Panc1 (cell line): ENCODE results near the gene CDC42.

ENCODE experiments used
- CTCF ChIP-seq: fragments of 450-650 bp; IDR thresholded peaks from 2 replicates; pipeline ENCODE4 v1.5.1; 2017; ENCODE audit warnings: mild to moderate bottlenecking
- TF ChIP-seq, protein P1 (sequence below), 2 experiments: IDR thresholded peaks; 2 replicates each; pipeline ENCODE4 v1.6.1; 2011 to 2012; ENCODE audit warnings: low read depth in 2 of 2, control low read depth in 1 of 2, low read length in 1 of 2, mild to moderate bottlenecking in 1 of 2, moderate library complexity in 1 of 2; ENCODE audit not compliant: insufficient read depth in 1 of 2

DNA sequence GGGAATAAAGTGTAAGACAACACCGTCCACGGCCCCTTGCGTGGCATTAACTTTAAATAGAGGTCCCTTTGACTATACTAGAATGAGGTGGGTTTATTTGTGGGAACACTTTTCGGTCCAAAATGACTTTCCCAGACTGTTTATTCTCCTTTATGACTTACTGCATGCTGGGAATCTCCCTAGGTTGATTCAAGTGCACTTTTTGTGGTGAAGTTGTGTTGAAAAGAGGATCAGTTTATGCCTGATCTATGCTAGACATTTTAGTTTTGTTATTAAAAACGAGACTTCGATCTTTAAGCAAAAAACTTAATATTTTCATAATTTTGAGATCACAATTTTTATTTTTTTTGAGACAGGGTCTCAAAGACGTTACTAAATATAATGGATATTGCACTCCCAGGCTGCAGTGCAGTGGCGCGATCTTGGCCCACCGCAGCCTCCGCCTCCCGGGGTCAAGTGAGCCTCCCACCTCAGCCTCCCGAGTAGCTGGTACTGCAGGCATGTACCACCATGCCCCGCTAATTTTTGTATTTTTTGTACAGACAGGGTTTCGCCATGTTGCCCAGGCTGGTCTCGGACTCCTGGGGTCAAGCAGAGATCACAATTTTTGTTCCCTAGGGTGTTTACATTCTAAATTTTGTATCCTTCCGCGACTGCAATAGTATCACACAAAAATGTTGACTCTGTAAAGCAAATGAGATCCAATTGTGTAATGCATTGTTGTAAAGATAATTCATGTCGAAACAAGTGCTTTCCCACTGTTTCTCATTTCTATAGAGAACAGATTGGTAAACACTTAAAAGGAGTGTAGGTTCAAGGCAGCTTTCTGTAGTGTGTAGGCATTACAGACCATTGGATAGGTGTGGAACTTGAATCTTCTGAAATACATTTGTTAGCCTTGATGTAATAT lies 1.6 kb downstream of the CDC42 start:
- TF ChIP-seq CTCF, result no peak
- TF ChIP-seq, protein P1, sequence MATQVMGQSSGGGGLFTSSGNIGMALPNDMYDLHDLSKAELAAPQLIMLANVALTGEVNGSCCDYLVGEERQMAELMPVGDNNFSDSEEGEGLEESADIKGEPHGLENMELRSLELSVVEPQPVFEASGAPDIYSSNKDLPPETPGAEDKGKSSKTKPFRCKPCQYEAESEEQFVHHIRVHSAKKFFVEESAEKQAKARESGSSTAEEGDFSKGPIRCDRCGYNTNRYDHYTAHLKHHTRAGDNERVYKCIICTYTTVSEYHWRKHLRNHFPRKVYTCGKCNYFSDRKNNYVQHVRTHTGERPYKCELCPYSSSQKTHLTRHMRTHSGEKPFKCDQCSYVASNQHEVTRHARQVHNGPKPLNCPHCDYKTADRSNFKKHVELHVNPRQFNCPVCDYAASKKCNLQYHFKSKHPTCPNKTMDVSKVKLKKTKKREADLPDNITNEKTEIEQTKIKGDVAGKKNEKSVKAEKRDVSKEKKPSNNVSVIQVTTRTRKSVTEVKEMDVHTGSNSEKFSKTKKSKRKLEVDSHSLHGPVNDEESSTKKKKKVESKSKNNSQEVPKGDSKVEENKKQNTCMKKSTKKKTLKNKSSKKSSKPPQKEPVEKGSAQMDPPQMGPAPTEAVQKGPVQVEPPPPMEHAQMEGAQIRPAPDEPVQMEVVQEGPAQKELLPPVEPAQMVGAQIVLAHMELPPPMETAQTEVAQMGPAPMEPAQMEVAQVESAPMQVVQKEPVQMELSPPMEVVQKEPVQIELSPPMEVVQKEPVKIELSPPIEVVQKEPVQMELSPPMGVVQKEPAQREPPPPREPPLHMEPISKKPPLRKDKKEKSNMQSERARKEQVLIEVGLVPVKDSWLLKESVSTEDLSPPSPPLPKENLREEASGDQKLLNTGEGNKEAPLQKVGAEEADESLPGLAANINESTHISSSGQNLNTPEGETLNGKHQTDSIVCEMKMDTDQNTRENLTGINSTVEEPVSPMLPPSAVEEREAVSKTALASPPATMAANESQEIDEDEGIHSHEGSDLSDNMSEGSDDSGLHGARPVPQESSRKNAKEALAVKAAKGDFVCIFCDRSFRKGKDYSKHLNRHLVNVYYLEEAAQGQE (IDR thresholded peaks at IDR 0.05; ENCODE audit: insufficient read depth in 1 of 2, low read depth in 2 of 2, low read length in 1 of 2), result no peak
